ENCODE data around the gene PRICKLE1.

- TF ChIP-seq GATA3 (IDR thresholded peaks at IDR 0.05; ENCODE audit: low read depth, low read length) (no peak), GATA2 (IDR thresholded peaks at IDR 0.05; ENCODE audit: low read depth, low read length) (no peak)
These were observed 80.6 kb downstream of the PRICKLE1 start for GRCh38 chr12:42508913-42509460.

Measured in SH-SY5Y (cell line).